Stimulated activated CD8-positive, alpha-beta memory T cell treated with anti-CD3 and anti-CD28 coated beads, Interleukin-15, amount 100 ng/mL, for 24 hours (primary cell): ENCODE data around the gene CELSR1.
"Not testable (repeated sequence)": the region's sequence is repeated elsewhere in the genome, so short reads cannot be mapped to it uniquely, and the experiment has no call there.

ENCODE experiments used
- DNase-seq: peaks from one replicate; pipeline ENCODE4 v3.0.0-alpha.2; 2020; ENCODE audit warnings: low read depth

CELSR1 gene

GRCh38 chr22:46512683-46513082 lies 24.7 kb downstream of the CELSR1 start:
- no peak for DNase-seq

- no peak for DNase-seq
These were observed 25.4 kb downstream of the CELSR1 start for GRCh38 chr22:46512039-46512370.

GRCh38 chr22:46511151-46512038 lies 26.0 kb downstream of the CELSR1 start:
- no peak for DNase-seq

- DNase-seq = no peak
These were observed 27.9 kb downstream of the CELSR1 start for GRCh38 chr22:46509416-46510089.

- no peak for DNase-seq
These were observed 28.9 kb downstream of the CELSR1 start for GRCh38 chr22:46508491-46508999.

- DNase-seq = no peak
These were observed 29.7 kb downstream of the CELSR1 start for GRCh38 chr22:46507451-46508425.

GRCh38 chr22:46504584-46504983 lies 32.8 kb downstream of the CELSR1 start:
- DNase-seq = no peak

GRCh38 chr22:46502440-46503175 lies 34.8 kb downstream of the CELSR1 start:
- no peak for DNase-seq

GRCh38 chr22:46501701-46502100 lies 35.7 kb downstream of the CELSR1 start:
- DNase-seq = no peak

- DNase-seq = not testable (repeated sequence)
These were observed 36.2 kb downstream of the CELSR1 start for GRCh38 chr22:46501265-46501664.

- no peak for DNase-seq
These were observed 37.2 kb downstream of the CELSR1 start for GRCh38 chr22:46500201-46500600.

GRCh38 chr22:46499805-46500189 lies 37.6 kb downstream of the CELSR1 start:
- no peak for DNase-seq

GRCh38 chr22:46491946-46492345 lies 45.5 kb downstream of the CELSR1 start:
- DNase-seq = no peak

GRCh38 chr22:46490538-46490937 lies 46.9 kb downstream of the CELSR1 start:
- no peak for DNase-seq

- no peak for DNase-seq
These were observed 50.3 kb downstream of the CELSR1 start for GRCh38 chr22:46486996-46487717.

GRCh38 chr22:46484861-46485595 lies 52.4 kb downstream of the CELSR1 start:
- DNase-seq = no peak

- DNase-seq = no peak
These were observed 53.1 kb downstream of the CELSR1 start for GRCh38 chr22:46484156-46484860.

GRCh38 chr22:46483353-46483752 lies 54.1 kb downstream of the CELSR1 start:
- DNase-seq = no peak

GRCh38 chr22:46482056-46482675 lies 55.3 kb downstream of the CELSR1 start:
- no peak for DNase-seq
